HG02610 (cell line): ENCODE results near the gene HOXA6.
A peak's percentile ranks its signal among the peaks of the same experiment; 100 is the strongest.

Experiments used
- ATAC-seq: cut with Tn5 transposase; IDR thresholded peaks from one replicate; pipeline ENCODE4 v1.9.1; 2021; ENCODE audit warnings: mild to moderate bottlenecking, moderate library complexity; ENCODE audit not compliant: unreplicated experiment

The HOXA6 gene

DNA sequence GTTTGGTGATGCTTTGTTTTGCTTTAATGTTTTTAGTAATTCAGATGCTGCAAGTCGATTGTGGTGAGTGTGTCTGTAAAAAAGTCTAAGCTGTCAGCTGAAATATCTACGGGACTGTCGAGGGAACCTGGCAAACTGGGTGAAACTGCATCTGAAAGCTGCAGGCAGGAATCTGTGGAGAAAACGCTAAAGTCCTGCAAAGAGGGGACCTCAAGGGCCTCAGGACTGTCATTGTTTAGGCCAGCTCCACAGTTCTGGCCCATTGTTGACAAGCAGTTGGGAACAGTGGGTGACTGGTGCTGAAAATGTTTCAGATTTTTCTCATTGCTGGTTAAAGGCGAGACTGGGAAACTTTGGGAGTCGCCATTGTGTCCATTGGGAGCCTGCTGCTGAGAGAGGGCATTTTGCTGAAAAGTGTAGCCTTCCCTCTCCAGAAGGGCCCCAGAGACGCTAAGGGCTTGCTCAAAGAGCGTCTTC is 46.8 kb downstream of the HOXA6 start:
- no peak for ATAC-seq

DNA sequence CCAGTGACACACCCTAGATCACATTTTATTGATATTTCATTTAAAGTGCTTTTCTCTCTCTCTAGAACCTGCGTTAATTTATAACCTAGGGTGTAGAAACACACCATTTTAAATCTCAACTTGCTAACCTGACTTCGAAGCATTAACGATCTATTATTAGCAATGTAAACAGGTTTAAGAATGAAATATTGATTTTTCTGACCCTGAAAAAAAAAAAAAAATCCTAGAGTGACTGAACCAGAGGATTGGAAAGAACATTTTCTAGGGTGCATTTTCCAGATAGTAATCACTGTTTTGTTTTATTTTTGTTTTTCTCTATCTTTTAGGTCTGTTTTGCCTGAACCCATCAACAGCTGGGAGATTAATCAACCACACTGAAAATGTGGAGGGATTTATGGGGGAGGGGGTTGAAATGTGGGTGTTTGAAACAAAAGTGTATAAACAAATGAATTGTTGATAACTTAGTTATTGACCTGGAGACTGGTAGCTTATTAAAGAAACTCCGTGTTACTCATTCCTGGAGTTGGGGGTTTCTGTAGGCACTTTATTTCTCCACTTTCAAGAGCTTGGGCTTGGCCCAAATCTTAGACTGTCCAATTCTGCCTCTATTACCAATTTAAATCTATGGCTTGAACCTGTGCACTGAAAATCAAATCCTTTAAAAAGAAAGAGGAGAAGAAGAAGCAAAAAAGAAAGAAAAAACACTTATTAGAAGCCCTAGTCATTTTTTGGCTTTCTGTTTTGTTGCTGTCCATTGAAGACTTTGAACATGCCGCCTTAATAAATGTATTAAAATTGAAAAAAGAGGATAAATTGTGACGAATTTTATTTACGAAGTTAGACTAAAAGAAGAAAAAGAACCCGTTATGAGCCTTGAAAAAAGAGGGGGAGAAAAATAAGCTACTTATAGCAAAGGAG is 47.9 kb downstream of the HOXA6 start:
- ATAC-seq, result no peak

DNA sequence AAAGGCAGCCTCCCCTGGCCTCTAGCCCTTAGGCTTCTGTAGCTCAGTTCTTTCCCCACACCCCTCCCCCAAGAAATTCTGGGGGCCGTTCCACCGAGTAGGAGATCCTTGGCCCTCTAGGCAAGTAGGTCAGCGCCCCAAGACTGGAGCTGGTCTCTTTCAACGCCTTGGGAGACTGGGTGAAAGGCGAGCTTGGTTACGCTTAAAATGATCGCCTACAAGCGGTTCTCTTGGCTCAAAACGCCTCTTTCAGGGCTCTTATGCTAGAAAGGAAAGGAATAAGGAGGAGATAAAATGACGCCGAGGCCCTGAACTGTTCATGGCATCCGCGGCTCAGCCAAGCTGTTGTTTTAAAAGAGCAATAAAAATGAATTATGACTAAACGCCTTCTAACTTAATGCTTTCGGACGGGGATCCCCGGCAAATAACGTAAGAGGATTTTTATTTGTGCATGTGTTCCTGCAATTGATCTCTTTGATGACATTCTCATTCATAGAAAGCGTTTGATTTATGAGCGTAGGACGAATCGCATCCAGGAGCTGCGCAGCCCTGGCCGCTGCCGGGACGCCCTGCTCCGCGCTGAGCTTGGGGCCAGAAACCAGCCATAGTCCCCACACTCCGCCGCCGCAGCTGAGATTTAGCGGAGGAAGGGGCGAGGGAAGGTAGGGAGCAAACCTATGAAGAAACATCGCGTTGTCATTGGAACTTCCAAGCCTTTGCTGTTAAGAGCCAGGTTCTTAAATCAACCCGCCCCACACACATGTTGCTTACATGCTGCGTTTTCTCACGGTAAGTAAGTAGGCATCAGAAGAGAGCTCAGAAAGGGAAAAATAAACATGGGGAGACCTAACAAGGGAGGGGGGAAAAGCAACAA is 48.8 kb downstream of the HOXA6 start:
- no peak for ATAC-seq

DNA sequence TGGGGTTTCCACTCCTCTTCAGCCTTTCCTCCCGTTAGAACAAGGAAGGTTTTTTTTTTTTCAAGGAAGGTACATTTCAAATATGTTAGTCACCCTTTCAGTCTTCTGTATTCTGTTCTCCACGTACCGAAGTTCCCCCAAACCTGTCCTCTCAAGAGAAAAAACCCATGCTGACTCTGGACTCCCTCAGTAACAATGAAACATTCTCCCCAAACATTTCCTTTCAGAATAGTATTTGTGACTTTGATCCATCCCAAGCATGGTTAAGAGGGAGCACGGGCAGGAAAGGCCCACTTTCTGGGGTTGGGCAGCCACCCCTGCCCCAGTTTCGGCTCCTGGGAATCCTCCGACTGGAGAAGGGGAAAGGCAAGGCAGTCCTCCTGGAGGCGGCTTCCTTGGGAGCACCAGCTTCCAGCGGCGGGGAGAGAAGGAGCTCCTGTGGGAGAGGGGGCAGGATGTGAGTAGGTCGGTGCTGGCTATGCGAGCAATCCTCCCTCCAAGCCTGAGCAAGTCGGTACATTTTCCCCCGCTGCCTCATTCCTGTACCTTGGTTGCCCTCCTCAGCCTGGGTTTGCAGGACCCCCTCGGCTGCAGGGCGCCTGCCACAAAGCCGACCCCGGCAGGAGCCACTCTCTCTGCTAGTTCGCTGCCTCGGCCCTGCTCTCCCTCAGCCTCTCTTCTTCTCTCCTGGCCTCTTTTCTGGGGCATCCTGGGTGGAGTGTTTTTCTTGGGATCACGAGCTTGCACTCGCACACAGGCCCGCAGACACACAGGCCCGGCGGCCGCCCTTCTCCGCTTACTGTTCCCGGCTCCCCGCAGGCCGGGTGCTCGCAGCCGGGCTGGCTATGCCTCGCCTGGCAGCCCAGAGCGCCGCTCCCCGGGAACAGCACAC is 49.6 kb downstream of the HOXA6 start:
- no peak for ATAC-seq

DNA sequence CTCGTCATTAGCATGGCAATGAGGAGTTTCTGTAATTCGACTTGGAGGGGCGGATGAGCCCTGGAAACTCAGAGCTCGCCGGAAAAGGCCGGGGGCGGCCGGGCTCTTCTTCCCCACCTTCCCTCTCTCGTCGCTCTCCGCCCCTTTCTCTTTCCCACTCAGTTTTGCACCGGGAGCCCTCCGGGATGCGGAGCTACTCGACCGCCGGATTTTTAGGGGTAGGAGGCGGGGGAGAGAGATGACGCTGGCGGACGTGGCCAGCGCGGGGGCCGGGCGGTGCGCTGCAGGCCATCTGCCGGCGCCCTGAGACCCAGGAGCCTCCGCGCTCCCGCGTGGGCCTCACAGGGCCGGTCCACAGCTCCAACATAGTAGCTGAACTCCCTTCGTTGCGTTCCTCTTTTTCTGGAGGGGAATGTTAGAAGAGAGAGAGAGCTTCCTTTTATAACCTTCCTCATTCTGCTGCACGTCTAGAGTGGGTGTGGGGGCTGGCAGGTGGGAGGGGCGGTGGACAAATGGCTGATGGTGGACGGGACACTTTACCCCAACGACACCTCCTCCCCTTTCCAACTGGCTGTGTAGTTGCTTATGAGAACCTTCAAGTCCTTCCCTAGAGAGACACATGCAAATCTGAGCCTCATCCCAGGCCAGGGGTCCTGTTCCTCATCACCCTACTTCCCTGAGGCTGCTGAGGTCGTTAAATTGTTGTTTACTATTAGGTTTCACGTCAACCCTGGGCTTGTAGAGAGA is 50.6 kb downstream of the HOXA6 start:
- no peak for ATAC-seq

DNA sequence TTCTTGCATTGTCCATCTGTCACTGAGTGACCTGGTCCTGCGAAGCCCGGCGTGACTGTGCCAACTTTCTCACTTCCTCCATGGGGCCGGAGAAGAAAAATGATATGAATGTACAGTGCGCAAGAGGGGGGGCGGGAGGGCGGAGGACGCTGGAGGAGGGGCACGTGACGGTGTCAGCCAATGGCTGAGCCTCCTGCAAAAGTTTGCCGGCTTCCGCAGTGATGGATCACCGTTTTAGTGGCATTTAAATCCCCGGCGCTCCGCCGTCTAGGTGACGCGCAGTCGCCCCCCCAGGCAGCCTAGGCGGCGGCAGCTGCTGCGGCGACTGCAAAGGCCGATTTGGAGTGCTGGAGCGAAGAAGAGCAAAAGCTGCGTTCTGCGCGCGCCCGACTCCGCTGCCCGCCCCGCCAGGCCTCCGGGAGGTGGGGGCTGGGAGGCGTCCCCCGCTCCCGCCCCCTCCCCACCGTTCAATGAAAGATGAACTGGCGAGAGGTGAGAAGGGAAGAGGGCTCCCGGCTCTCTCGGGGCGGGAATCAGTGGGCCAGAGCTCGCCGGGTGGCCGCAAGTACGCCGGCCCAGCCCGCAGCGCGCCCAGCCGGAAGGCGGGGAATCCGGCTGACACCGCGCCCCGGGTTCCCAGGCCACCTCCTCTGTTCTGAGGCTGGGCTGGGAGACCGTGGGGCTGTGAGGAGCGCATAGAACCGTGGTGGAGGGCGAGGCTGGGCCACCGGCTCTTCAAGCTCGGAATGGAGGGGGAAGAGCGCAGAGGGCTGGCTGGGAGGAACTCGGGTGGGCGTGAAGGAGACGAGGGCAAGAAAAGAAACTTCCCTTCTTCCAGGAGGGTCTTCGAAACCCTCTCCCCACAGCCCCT is 51.4 kb downstream of the HOXA6 start, which contains the start of gene HOXA1:
Gene HOXA1 (minus strand): TSS at position 104 of the 871 bp plus-strand sequence. CDS start 88 bp downstream, at position 16.
- peak; percentile 86 for ATAC-seq
